NCI-H187 treated with DMSO at 0.1 percent for 48 hours (cell line): ENCODE data around the gene SAFB.
"Not testable (repeated sequence)": the region's sequence is repeated elsewhere in the genome, so short reads cannot be mapped to it uniquely, and the experiment has no call there.

ENCODE experiments used
- DNase-seq: peaks from one replicate; lab custom pipeline; 2025; lab: John Stamatoyannopoulos, UW

The SAFB gene

GRCh38 chr19:5686326-5686646 lies 63.4 kb downstream of the SAFB start:
- no peak for DNase-seq

DNA sequence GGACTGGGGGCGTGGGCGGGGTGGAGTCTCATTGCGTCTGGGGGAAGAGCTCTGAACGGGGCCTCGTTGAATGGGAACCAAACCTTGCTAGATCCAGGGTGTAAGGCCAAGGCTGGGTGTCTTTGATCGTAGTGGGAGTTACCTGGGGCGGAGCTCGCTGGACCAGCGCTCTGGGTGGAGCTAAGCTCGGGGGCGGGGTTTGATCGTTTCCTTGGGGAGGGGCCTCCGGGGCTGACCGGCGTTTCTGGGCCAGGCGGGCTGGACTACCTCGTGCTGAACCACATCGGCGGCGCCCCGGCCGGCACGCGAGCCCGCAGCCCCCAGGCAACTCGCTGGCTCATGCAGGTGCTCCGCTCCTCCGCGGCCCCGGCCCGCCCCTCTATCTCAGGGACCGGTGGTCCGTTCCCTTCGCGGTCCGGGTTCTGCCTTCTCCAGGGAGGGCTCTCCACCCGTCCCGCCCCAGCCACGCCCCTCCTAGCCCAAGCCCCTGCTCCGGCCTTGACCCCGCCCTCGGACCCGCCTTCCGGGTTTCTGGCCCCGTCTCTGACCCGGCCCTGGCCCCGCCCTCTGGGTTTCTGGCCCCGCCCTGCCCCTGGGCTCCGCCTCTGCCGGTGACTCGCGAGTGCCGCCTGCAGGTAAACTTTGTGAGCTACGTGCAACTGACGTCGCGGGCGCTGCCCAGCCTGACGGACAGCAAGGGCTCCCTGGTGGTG lies 63.9 kb downstream of the SAFB start:
- peak; percentile 20 for DNase-seq

DNA sequence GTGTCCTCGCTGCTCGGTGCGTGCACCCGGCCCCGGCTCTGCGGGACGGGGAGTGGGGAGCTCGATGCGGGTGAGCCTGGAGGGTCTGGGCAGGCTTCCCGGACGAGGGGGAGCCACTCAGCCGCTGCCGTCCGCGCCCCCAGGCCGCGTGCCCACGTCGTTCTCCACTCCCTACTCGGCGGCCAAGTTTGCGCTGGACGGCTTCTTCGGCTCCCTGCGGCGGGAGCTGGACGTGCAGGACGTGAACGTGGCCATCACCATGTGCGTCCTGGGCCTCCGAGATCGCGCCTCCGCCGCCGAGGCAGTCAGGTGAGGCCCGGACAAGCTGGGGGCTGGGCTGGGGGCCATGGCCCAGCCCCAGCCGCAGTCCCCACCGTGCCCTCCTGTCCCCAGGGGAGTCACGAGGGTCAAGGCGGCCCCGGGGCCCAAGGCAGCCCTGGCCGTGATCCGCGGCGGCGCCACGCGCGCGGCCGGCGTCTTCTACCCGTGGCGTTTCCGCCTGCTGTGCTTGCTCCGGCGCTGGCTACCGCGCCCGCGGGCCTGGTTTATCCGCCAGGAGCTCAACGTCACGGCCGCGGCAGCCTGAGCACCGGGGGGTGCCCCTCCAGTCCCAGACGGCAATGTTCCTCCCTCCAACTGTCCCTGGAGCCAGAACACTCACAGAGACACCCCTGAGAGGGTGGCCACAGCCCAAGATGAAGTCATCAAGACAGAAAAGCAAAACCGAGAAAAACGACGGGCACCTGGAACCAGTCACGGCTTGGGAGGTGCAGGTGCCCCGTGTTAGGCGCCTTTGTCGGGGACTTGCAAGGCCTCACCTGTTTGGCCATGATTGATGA lies 64.7 kb downstream of the SAFB start:
- no peak for DNase-seq

DNA sequence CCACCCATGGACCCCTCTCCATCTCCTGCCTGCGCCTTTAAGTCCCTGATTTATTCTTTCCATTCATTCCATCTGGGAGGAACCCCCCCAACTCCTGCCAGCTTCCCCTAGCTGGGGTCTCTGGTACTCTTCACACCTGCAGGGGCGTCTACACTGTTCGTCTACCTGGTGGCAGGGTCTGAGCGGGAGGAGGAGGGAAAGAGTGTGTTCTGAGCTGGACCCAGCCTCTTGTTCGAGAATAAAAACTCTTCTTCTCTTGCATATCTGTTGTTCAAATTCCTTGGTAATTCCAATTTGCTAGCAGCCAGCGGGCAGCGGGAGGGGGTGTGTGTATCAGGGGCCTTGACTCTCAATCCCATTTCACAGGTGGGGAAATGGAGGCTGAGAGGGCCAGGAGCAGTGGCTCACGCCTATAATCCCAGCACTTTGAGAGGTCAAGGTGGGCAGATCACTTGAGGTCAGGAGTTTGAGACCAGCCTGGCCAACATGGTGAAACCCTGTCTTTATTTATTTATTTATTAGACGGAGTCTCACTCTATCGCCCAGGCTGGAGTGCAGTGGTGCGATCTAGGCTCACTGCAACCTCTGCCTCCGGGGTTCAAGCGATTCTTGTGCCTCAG lies 65.5 kb downstream of the SAFB start:
- not testable (repeated sequence) for DNase-seq

GRCh38 chr19:5690125-5690954 lies 67.5 kb downstream of the SAFB start, which contains the start of gene RPL36:
Gene RPL36, plus strand, starts transcription at chr19:5690295. Its CDS starts 213 bp downstream, at chr19:5690508.
- DNase-seq = peak; percentile 45

- no peak for DNase-seq
Measured at GRCh38 chr19:5690955-5691821, 68.3 kb downstream of the SAFB start.

DNA sequence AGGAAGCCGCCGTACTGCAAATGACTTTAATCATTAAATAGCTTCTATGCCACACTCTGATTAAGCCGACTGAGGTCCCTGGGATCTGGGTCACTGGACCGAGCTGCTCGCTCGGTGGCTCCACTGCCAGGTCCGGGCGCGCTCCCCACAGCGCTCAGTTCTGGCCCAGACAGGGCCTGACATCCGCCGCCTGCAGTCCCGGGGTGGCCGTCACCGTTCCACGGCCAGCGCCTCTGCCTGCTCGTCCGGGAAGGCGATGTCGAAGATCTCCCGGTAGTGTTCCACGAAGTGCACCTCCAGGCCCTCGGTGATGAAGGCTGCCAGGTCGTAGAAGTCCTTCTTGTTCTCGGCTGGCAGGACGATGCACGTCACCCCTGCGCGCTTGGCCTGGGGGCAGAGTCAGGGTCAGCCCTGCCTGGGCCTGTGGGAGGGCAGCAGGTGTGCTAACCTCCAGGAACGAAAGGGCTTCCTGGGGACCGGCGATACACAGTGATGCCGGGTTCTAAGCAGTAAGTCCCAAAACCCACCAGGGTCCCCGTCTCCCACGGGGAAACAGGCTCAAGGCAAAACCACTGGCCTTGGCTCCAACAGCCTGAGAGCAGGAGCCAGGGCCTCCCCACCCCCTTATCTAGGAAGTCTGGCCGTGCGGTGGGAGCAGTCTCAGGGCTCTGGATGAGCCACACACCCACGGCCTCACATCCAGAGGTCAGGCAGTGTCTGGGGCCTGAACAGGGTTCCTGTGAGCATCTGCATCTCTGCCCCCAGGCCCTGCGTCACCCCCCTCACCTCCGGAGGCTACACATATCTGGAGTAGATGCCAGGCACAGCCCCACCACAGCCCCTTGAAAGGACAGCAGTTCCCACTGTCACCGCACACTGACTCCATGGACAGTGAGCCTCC lies 69.2 kb downstream of the SAFB start:
- no peak for DNase-seq

GRCh38 chr19:5692723-5693194 lies 69.9 kb downstream of the SAFB start:
- DNase-seq = no peak

GRCh38 chr19:5693195-5694166 lies 70.6 kb downstream of the SAFB start:
- no peak for DNase-seq

DNA sequence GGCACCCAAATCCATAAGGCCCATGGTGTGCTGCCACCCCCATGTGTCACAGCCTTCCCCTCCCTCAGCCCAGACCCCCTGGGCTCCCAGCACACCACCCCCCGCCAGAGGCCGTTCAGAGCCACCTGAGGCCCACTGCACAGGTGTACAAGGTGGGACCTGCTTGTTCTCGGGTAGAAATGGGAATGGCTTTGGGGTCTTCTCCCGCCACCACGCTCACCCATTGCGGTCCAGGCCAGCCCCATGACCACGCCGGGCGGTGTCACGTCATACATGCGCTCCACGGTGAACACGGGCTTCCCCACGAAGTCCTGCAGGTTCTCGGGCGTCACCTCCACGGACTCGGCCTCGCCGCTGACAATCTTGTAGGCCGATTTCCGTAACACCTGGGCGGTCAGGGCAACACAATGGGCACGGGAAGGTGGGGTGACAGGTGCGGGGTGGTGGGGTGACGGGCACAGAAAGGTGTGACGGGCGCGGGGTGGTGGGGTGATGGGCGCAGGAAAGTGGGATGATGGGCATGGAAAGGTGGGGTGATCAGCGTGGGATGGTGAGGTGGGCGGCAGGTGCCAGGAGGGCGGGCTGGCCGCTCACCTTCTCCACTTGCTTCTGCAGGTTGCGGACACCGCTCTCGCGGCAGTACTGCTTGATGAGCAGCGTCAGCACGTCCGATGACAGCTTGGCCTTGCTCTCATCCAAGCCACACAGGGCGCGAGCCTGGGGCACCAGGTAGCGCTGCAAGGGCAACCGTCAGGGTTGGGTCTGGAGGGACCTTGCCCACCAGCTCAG lies 71.5 kb downstream of the SAFB start:
- DNase-seq = no peak

GRCh38 chr19:5694956-5695648 lies 72.2 kb downstream of the SAFB start:
- no peak for DNase-seq

DNA sequence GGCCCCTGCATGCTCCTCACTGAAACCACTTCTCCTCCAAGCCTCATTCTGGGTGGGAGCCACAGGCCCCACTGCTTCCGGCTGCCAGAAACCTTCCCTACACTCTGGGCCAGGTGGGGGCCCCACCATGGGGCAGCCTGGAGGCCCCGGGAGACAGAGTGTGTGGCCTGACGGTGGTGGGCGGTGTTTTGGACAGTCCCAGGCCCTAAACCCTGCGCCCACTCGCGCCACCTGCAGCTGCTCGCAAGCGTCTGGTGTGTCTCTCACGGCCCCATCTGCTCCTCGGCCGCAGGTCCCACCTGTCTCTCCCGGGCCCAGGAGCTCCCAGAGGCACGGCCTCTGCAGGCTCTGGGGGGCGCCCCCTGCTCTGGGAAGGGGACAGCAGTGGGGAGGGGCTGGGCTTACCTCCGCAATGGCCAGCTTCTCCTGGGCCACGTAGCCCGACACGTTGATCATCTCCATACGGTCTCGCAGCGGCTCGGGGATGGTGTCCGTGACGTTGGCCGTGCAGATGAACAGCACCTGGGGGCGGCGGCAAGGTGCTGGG lies 72.8 kb downstream of the SAFB start:
- DNase-seq = no peak

- no peak for DNase-seq
Measured at GRCh38 chr19:5696196-5697021, 73.5 kb downstream of the SAFB start.

DNA sequence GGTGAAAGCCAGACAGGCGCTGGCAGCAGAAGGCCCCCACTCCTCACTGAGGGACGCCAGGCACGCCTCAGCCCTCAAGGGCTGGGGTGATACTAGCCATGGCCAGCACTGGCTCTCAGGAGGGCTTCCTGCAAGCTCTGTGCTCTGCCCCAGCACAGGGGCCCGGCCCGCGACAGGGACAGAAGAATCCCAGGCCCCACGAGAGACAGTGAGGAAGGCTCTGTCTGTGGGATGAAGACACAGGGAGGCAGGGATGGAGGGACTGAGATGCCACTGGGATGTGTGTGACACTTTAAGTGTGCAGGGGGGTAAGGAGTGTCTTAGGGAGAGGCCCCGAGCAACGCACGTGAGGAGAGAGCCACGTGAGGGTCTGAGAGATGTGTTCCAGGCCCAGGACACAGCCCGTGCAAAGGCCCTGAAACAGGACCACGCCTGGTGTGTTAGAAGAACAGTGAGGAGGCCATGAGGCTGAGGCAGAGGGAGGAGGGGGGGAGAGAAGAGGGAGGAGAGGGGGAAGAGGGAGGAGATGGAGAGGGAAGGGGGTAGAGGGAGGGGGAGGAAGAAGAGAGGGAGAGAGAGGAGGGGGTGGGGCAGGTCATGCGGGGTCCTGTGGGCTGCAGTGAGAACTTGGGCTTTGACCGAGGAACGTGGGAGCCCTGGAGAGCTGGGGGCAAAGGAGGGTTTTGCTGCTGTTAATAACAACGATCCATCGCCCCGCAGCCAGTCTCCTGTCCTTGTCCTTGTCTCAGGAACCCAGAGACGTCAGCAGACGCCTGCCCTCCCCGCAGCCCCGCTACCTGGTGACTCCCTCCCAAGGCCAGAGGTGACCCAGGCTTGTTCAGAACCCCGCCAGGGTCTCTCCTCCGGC lies 74.4 kb downstream of the SAFB start:
- DNase-seq = no peak
